H9 (cell line): ENCODE results near the gene CYSTM1. TPM values are rescaled to one million over a fixed set of nuclear protein-coding genes. Genes with fewer than 3 reads are reported as not detected.

Experiments
- DNase-seq: peaks from one replicate; pipeline ENCODE4 v3.0.0-alpha.2; 2017
- H2AFZ ChIP-seq: one replicate; pipeline ENCODE4 v1.6.1; 2013; ENCODE audit warnings: mild to moderate bottlenecking, low read length, control low read depth, moderate library complexity
- H2AK5ac ChIP-seq: 2 replicates; pipeline ENCODE4 v1.6.1; 2013; ENCODE audit warnings: low read length, control low read depth, mixed read lengths; ENCODE audit not compliant: insufficient read length
- H2BK120ac ChIP-seq: one replicate; pipeline ENCODE4 v1.6.1; 2013; ENCODE audit warnings: low read depth, mild to moderate bottlenecking, low read length, control low read depth, inconsistent platforms; ENCODE audit not compliant: poor library complexity, severe bottlenecking
- H2BK12ac ChIP-seq: 2 replicates; pipeline ENCODE4 v1.6.1; 2013; ENCODE audit warnings: low read length, control low read depth, mixed read lengths, low read depth; ENCODE audit not compliant: insufficient read length
- H2BK15ac ChIP-seq: 2 replicates; pipeline ENCODE4 v1.6.1; 2013; ENCODE audit warnings: low read depth, low read length, control low read depth
- H2BK20ac ChIP-seq: one replicate; pipeline ENCODE4 v1.6.1; 2013; ENCODE audit warnings: low read depth, mild to moderate bottlenecking, low read length, control low read depth, inconsistent platforms; ENCODE audit not compliant: poor library complexity, severe bottlenecking
- H2BK5ac ChIP-seq: 2 replicates; pipeline ENCODE4 v1.6.1; 2013; ENCODE audit warnings: low read length, control low read depth, mixed read lengths; ENCODE audit not compliant: insufficient read length
- H3K14ac ChIP-seq: 2 replicates; pipeline ENCODE4 v1.6.1; 2013; ENCODE audit warnings: low read length, control low read depth; ENCODE audit not compliant: insufficient read depth
- H3K18ac ChIP-seq: 2 replicates; pipeline ENCODE4 v1.6.1; 2013; ENCODE audit warnings: low read depth, mild to moderate bottlenecking, mixed read lengths, low read length, control low read depth; ENCODE audit not compliant: insufficient read length
- H3K23ac ChIP-seq: 2 replicates; pipeline ENCODE4 v1.6.1; 2013; ENCODE audit warnings: low read length, control low read depth, mixed read lengths, low read depth; ENCODE audit not compliant: insufficient read length
- H3K23me2 ChIP-seq: 2 replicates; pipeline ENCODE4 v1.6.1; 2013; ENCODE audit warnings: low read depth, mild to moderate bottlenecking, mixed read lengths, low read length, control low read depth; ENCODE audit not compliant: insufficient read length, poor library complexity, severe bottlenecking
- H3K27ac ChIP-seq: 2 replicates; pipeline ENCODE4 v1.5.1; 2013; ENCODE audit warnings: low read length, control low read depth, mixed read lengths, low read depth; ENCODE audit not compliant: insufficient read length
- H3K27me3 ChIP-seq: 2 replicates; pipeline ENCODE4 v1.6.1; 2013; ENCODE audit warnings: low read length, control low read depth, inconsistent platforms; ENCODE audit not compliant: insufficient read depth
- H3K4ac ChIP-seq: 2 replicates; pipeline ENCODE4 v1.6.1; 2013; ENCODE audit warnings: low read depth, mild to moderate bottlenecking, control low read depth, inconsistent platforms, low read length, moderate library complexity
- H3K4me1 ChIP-seq: 2 replicates; pipeline ENCODE4 v1.6.1; 2013; ENCODE audit warnings: low read length, control low read depth, inconsistent platforms; ENCODE audit not compliant: insufficient read depth
- H3K4me2 ChIP-seq: 2 replicates; pipeline ENCODE4 v1.6.1; 2013; ENCODE audit warnings: low read length, control low read depth, mixed read lengths; ENCODE audit not compliant: insufficient read length, insufficient read depth
- H3K56ac ChIP-seq: 2 replicates; pipeline ENCODE4 v1.6.1; 2013; ENCODE audit warnings: low read depth, mild to moderate bottlenecking, mixed read lengths, low read length, control low read depth; ENCODE audit not compliant: insufficient read length
- H3K79me1 ChIP-seq: 2 replicates; pipeline ENCODE4 v1.6.1; 2013; ENCODE audit warnings: low read depth, mild to moderate bottlenecking, moderate library complexity, low read length, control low read depth, inconsistent platforms; ENCODE audit not compliant: insufficient read depth, poor library complexity, severe bottlenecking
- H3K79me2 ChIP-seq: 2 replicates; pipeline ENCODE4 v1.6.1; 2013; ENCODE audit warnings: low read length, control low read depth, inconsistent platforms; ENCODE audit not compliant: insufficient read depth
- H3K9ac ChIP-seq: 2 replicates; pipeline ENCODE4 v1.6.1; 2013; ENCODE audit warnings: low read length, control low read depth, mixed read lengths; ENCODE audit not compliant: insufficient read length; ENCODE audit errors: extremely low read depth
- H3K9me3 ChIP-seq: one replicate; pipeline ENCODE4 v1.6.1; 2013; ENCODE audit warnings: low read depth, low read length, inconsistent platforms; ENCODE audit not compliant: control insufficient read depth
- H3T11ph ChIP-seq: one replicate; pipeline ENCODE4 v1.6.1; 2013; ENCODE audit warnings: mild to moderate bottlenecking, low read length, control low read depth, inconsistent platforms
- H4K20me1 ChIP-seq: one replicate; pipeline ENCODE4 v1.6.1; 2013; ENCODE audit not compliant: control insufficient read depth, insufficient read length, insufficient read depth
- H4K5ac ChIP-seq: 2 replicates; pipeline ENCODE4 v1.6.1; 2013; ENCODE audit warnings: low read depth, mild to moderate bottlenecking, mixed read lengths, low read length, control low read depth; ENCODE audit not compliant: insufficient read length
- H4K8ac ChIP-seq: replicated peaks from 2 replicates; pipeline ENCODE4 v1.6.1; 2013; ENCODE audit warnings: low read length, control low read depth, mixed read lengths, low read depth; ENCODE audit not compliant: insufficient read length
- H4K91ac ChIP-seq: 2 replicates; pipeline ENCODE4 v1.6.1; 2013; ENCODE audit warnings: low read depth, mild to moderate bottlenecking, moderate library complexity, mixed read lengths, low read length, control low read depth; ENCODE audit not compliant: insufficient read length
- H3K27ac Mint-ChIP-seq, 3 experiments: 2 replicates in 2 of 3; 3 replicates in 1 of 3; pipeline ENCODE4 v1.8.0; 2020 to 2021; ENCODE audit warnings: mixed read lengths in 3 of 3, mild to moderate bottlenecking in 1 of 3, moderate library complexity in 1 of 3
- H3K27me3 Mint-ChIP-seq: 2 replicates; pipeline ENCODE4 v1.8.0; 2021; ENCODE audit warnings: low read depth, mild to moderate bottlenecking, moderate library complexity, mixed read lengths
- H3K36me3 Mint-ChIP-seq, 3 experiments: 2 replicates in 2 of 3; 3 replicates in 1 of 3; pipeline ENCODE4 v1.8.0; 2020 to 2021; ENCODE audit warnings: low read depth in 3 of 3, mixed read lengths in 3 of 3; ENCODE audit not compliant: insufficient read depth in 1 of 3
- H3K4me1 Mint-ChIP-seq, 2 experiments: 2 replicates each; pipeline ENCODE4 v1.8.0; 2020; ENCODE audit warnings: mixed read lengths in 2 of 2
- H3K4me3 Mint-ChIP-seq, 2 experiments: 2 replicates in 1 of 2; 3 replicates in 1 of 2; pipeline ENCODE4 v1.8.0; 2020 to 2021; ENCODE audit warnings: mild to moderate bottlenecking in 2 of 2, mixed read lengths in 2 of 2, moderate library complexity in 1 of 2
- H3K9me3 Mint-ChIP-seq, 2 experiments: 2 replicates in 1 of 2; 3 replicates in 1 of 2; pipeline ENCODE4 v1.8.0; 2020; ENCODE audit warnings: mild to moderate bottlenecking in 2 of 2, mixed read lengths in 2 of 2, moderate library complexity in 1 of 2
- WGBS: extraction: QIAGEN DNeasy Blood & Tissue Kit; methylation state at CpG from one replicate; pipeline ENCODE4 v1.1.7; 2013; ENCODE audit warnings: missing lambda C conversion rate, low lambda C conversion rate, mixed read lengths; ENCODE audit not compliant: insufficient read length; ENCODE audit errors: extremely low coverage; 5-methylcytosine and 5-hydroxymethylcytosine counted together
- total RNA-seq: library from RNA; stranded (reverse); gene quantifications from 2 replicates; pipeline ENCODE4 v1.2.1, GENCODE V29; 2021
- TF ChIP-seq, protein P1 (sequence below): fragments of 200-600 bp; sonication (generic); conservative IDR thresholded peaks from 3 replicates; pipeline ENCODE4 v1.8.0; 2021; ENCODE audit warnings: antibody characterized with exemption, mild to moderate bottlenecking

CYSTM1 gene
- total RNA-seq, 1 experiment from 2014 or later = 20.6 TPM

- H4K5ac ChIP-seq = no peak overlapping the region
- no CpG with 5 or more reads among the region's 3 CpGs for WGBS
- no peak overlapping the region for H2BK15ac ChIP-seq
- H3K4me3 Mint-ChIP-seq = no peak overlapping the region
- H3K79me1 ChIP-seq = peaks cover 8% of the 10 kb centered on the region
- peaks cover 4 to 15% (median 6%) of the 10 kb centered on the region in 3 experiments for H3K36me3 Mint-ChIP-seq
- no peak overlapping the region for H2AFZ ChIP-seq
- H3K4me1 Mint-ChIP-seq = peaks cover 14 to 22% of the 10 kb centered on the region in 2 experiments
- peak overlapping the region; percentile 58 for H4K91ac ChIP-seq
- H3K9me3 Mint-ChIP-seq = no peaks in the 10 kb centered on the region
- H3K23ac ChIP-seq = no peak overlapping the region
- H3K9me3 ChIP-seq = no peaks in the 10 kb centered on the region
- H3K9ac ChIP-seq = no peak overlapping the region
- H4K20me1 ChIP-seq = no peaks in the 10 kb centered on the region
- H3K27ac Mint-ChIP-seq = no peak overlapping the region
- no peaks in the 10 kb centered on the region for H3K23me2 ChIP-seq
- peaks cover 3% of the 10 kb centered on the region; the same call in 1 of the 2 replicates for H3K4me1 ChIP-seq
- H3T11ph ChIP-seq = no peak overlapping the region
- no peak overlapping the region for H4K8ac ChIP-seq
- no peaks in the 10 kb centered on the region for H3K27me3 Mint-ChIP-seq
- H3K14ac ChIP-seq = no peak overlapping the region
- no peak overlapping the region for H3K4ac ChIP-seq
- no peak overlapping the region for H3K27ac ChIP-seq
- no peaks in the 10 kb centered on the region for H3K27me3 ChIP-seq
- no peak overlapping the region for H3K4me2 ChIP-seq
- no peak overlapping the region for H2BK12ac ChIP-seq
- H2AK5ac ChIP-seq = no peak overlapping the region
- no peak overlapping the region for H2BK5ac ChIP-seq
- TF ChIP-seq, protein P1, sequence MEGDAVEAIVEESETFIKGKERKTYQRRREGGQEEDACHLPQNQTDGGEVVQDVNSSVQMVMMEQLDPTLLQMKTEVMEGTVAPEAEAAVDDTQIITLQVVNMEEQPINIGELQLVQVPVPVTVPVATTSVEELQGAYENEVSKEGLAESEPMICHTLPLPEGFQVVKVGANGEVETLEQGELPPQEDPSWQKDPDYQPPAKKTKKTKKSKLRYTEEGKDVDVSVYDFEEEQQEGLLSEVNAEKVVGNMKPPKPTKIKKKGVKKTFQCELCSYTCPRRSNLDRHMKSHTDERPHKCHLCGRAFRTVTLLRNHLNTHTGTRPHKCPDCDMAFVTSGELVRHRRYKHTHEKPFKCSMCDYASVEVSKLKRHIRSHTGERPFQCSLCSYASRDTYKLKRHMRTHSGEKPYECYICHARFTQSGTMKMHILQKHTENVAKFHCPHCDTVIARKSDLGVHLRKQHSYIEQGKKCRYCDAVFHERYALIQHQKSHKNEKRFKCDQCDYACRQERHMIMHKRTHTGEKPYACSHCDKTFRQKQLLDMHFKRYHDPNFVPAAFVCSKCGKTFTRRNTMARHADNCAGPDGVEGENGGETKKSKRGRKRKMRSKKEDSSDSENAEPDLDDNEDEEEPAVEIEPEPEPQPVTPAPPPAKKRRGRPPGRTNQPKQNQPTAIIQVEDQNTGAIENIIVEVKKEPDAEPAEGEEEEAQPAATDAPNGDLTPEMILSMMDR = no peak
- H2BK120ac ChIP-seq = no peak overlapping the region
- H3K79me2 ChIP-seq = 0 out of 2 replicates have a peak, but pooled peaks cover 3% of the 10 kb centered on the region
- H3K56ac ChIP-seq = no peak overlapping the region
- no peak for DNase-seq
- H2BK20ac ChIP-seq = no peak overlapping the region
- H3K18ac ChIP-seq = no peak overlapping the region
Observed at GRCh38 chr5:140262221-140262620, 87.2 kb downstream of the CYSTM1 start.
